Thymus (tissue), 11 donors: ENCODE data around the gene TAS1R3. TPM values are rescaled to one million over a fixed set of nuclear protein-coding genes. Genes with fewer than 3 reads are reported as not detected.

Experiments
- DNase-seq, 9 donors: peaks; one replicate each; pipeline ENCODE4 v3.0.0-alpha.2; 2013; ENCODE audit warnings: low spot score in 9 of 9, low read depth in 6 of 9, missing footprints in 1 of 9
- H3K27ac ChIP-seq, 2 donors: one replicate each; pipeline ENCODE4 v1.5.1; 2013; ENCODE audit warnings: control low read depth in 1 of 2, low read depth in 1 of 2, low read length in 1 of 2, mild to moderate bottlenecking in 1 of 2, moderate library complexity in 1 of 2
- H3K27me3 ChIP-seq, 2 donors: one replicate each; pipeline ENCODE4 v1.5.1; 2013; ENCODE audit warnings: low read length in 1 of 2; ENCODE audit not compliant: control insufficient read depth in 2 of 2, insufficient read depth in 1 of 2
- H3K36me3 ChIP-seq, 2 donors: one replicate each; pipeline ENCODE4 v1.5.1; 2013; ENCODE audit warnings: low read length in 1 of 2, mild to moderate bottlenecking in 1 of 2, moderate library complexity in 1 of 2; ENCODE audit not compliant: control insufficient read depth in 2 of 2, insufficient read depth in 2 of 2
- H3K4me1 ChIP-seq, 2 donors: one replicate each; pipeline ENCODE4 v1.5.1; 2013; ENCODE audit warnings: low read length in 2 of 2; ENCODE audit not compliant: control insufficient read depth in 2 of 2, insufficient read depth in 2 of 2
- H3K4me3 ChIP-seq, 2 donors: one replicate each; pipeline ENCODE4 v1.5.1; 2013; ENCODE audit warnings: low read length in 2 of 2, control low read depth in 1 of 2, mild to moderate bottlenecking in 1 of 2
- H3K9me3 ChIP-seq, 2 donors: one replicate each; pipeline ENCODE4 v1.5.1; 2013; ENCODE audit warnings: low read length in 1 of 2, mild to moderate bottlenecking in 1 of 2; ENCODE audit not compliant: control insufficient read depth in 2 of 2, insufficient read depth in 1 of 2
- WGBS: extraction: QIAGEN DNeasy Blood & Tissue Kit; methylation state at CpG from one replicate; pipeline ENCODE4 v1.1.7; 2013; 5-methylcytosine and 5-hydroxymethylcytosine counted together
- polyA plus RNA-seq: library from polyadenylated mRNA; stranded (reverse); fragments of 200-250 nt; gene quantifications from one replicate; pipeline ENCODE4 v1.2.3, GENCODE V29; 2013
- total RNA-seq: library from RNA; stranded (reverse); fragments of 120-200 nt; gene quantifications from one replicate; pipeline ENCODE4 v1.2.4, GENCODE V29; 2013
- donor health status: healthy.

TAS1R3 gene
- total and polyA plus RNA-seq, 2 donors: 0.19 to 0.37 TPM

DNA sequence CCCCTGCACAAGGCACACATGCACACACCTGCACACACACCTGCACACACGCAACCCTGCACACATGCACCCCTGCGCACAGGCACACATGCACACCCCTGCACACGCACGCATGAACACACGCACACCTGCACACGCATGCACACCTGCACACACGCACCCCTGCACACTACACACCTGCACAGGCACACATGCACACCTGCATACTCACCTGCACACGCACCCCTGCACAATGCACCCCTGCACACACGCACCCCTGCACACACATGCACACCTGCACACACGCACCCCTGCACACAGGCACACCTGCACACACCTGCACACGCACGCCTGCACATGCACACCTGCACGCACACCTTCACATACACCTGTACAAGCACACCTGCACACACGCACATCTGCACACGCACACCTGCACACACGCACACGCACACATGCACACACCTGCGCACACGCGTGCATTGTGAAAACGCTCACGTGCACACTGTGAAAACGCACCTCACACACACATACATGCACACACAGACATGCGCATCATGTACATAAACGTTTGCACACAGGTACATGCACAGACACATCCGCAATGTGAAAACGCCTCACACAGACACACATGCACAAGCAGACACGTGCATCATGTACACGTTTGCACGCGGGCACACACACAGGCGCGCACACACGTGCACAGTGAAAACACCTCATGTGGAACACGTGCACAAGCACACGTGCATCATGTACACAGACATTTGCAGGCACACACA lies 9.9 kb downstream of the TAS1R3 start:
- no peak for DNase-seq
- peaks cover 0 to 8% of the 10 kb centered on the region in 2 donors for H3K9me3 ChIP-seq
- no peak overlapping the region for H3K4me3 ChIP-seq
- H3K27ac ChIP-seq: no peak overlapping the region
- no peaks in the 10 kb centered on the region for H3K27me3 ChIP-seq
- H3K4me1 ChIP-seq: no peaks in the 10 kb centered on the region
- 96% methylated on average over 36 of the region's 36 CpGs for WGBS
- H3K36me3 ChIP-seq: peaks cover 11 to 47% of the 10 kb centered on the region in 2 donors

DNA sequence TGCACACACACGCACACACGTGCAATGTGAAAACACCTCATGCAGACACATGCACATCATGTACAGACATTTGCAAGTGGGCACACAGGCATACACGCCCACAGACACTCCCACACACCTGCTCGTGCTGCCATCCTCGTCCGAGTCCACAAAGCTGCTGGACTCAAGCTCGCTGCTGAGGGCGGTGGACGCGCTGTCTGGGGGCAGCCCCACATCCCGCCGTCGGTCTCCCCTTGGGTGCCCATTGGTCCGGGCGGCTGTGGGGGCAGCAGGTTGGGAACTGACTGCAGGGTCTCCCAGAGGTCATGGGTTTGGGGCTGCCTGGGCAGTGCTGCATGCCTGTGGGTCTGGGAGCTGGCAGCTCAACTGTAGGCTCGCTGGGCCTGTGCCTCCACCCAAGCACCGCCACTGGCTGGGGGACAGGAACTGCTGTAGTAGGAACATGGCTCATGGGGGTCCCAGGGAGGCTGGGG lies 10.5 kb downstream of the TAS1R3 start:
- Histone ChIP-seq H3K27me3 (no peaks in the 10 kb centered on the region), H3K36me3 (peaks cover 11 to 42% of the 10 kb centered on the region in 2 donors), H3K4me1 (no peaks in the 10 kb centered on the region), H3K9me3 (peaks cover 0 to 8% of the 10 kb centered on the region in 2 donors), H3K27ac (no peak overlapping the region), H3K4me3 (no peak overlapping the region)
- WGBS: 97% methylated on average over 17 of the region's 17 CpGs
- no peak for DNase-seq

DNA sequence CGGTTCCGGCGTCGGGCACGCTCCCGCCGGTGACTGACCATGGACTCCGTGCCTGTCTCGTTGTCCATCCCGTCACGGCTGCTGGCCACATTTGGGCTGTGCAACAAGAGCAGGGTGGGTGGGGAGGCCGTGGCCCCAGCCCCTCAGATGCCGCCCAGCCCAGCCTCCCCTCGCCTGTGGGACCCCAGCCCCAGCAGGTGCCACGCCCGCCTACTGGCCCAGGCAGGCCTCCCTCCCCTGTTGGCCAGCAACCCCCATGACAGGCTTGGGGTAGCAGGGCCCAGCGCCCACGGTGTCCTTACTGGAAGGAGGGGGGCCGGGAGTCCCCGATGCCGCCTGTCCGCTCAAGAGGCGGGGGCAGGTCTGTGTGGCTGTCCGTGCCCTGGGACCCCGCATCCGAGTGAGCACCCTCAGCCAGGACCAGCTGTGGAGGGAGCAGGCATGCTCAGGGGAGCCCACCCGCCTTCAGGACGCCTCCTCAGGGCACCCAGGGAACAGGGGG lies 11.0 kb downstream of the TAS1R3 start:
- peaks cover 11 to 42% of the 10 kb centered on the region in 2 donors for H3K36me3 ChIP-seq
- no peak overlapping the region for H3K27ac ChIP-seq
- 98% methylated on average over 28 of the region's 28 CpGs for WGBS
- DNase-seq: no peak
- H3K4me1 ChIP-seq: no peaks in the 10 kb centered on the region
- H3K27me3 ChIP-seq: no peaks in the 10 kb centered on the region
- no peak overlapping the region for H3K4me3 ChIP-seq
- H3K9me3 ChIP-seq: peaks cover 0 to 8% of the 10 kb centered on the region in 2 donors

- Histone ChIP-seq H3K27ac (no peak overlapping the region), H3K36me3 (peaks cover 11 to 39% of the 10 kb centered on the region in 2 donors), H3K27me3 (peaks cover 0 to 2% of the 10 kb centered on the region in 2 donors), H3K9me3 (peaks cover 0 to 8% of the 10 kb centered on the region in 2 donors), H3K4me1 (peaks cover 0 to under 1% of the 10 kb centered on the region in 2 donors), H3K4me3 (no peak overlapping the region)
- 96% methylated on average over 18 of the region's 18 CpGs for WGBS
- DNase-seq: no peak
These were observed 11.6 kb downstream of the TAS1R3 start for GRCh38 chr1:1342584-1343115.

GRCh38 chr1:1343811-1344421 lies 12.8 kb downstream of the TAS1R3 start:
- no peak overlapping the region for H3K4me3 ChIP-seq
- DNase-seq: no peak
- H3K9me3 ChIP-seq: peaks cover 0 to 8% of the 10 kb centered on the region in 2 donors
- no peak overlapping the region for H3K27ac ChIP-seq
- peaks cover 0 to 12% of the 10 kb centered on the region in 2 donors for H3K27me3 ChIP-seq
- 95% methylated on average over 24 of the region's 24 CpGs for WGBS
- peaks cover 0 to 8% of the 10 kb centered on the region in 2 donors for H3K4me1 ChIP-seq
- peaks cover 6 to 26% of the 10 kb centered on the region in 2 donors for H3K36me3 ChIP-seq

GRCh38 chr1:1344655-1345361 lies 13.7 kb downstream of the TAS1R3 start:
- H3K27ac ChIP-seq: no peak overlapping the region
- WGBS: 94% methylated on average over 15 of the region's 15 CpGs

GRCh38 chr1:1345384-1345783 lies 14.3 kb downstream of the TAS1R3 start:
- Histone ChIP-seq H3K27me3 (peaks cover 0 to 12% of the 10 kb centered on the region in 2 donors), H3K4me1 (peaks cover 0 to 8% of the 10 kb centered on the region in 2 donors), H3K9me3 (peaks cover 0 to 7% of the 10 kb centered on the region in 2 donors), H3K27ac (no peak overlapping the region), H3K36me3 (peaks cover under 1 to 12% of the 10 kb centered on the region in 2 donors), H3K4me3 (no peak overlapping the region)
- 96% methylated on average over 16 of the region's 16 CpGs for WGBS
- no peak for DNase-seq

More at GRCh38 chr1:1344655-1345361, 13.7 kb downstream of the TAS1R3 start:
- no peak for DNase-seq
- H3K36me3 ChIP-seq: peaks cover 3 to 18% of the 10 kb centered on the region in 2 donors
- H3K27me3 ChIP-seq: peaks cover 0 to 12% of the 10 kb centered on the region in 2 donors
- H3K4me1 ChIP-seq: peaks cover 0 to 8% of the 10 kb centered on the region in 2 donors
- H3K4me3 ChIP-seq: no peak overlapping the region
- peaks cover 0 to 8% of the 10 kb centered on the region in 2 donors for H3K9me3 ChIP-seq

GRCh38 chr1:1345860-1346500 lies 14.9 kb downstream of the TAS1R3 start:
- H3K27ac ChIP-seq: no peak overlapping the region
- H3K27me3 ChIP-seq: peaks cover 0 to 12% of the 10 kb centered on the region in 2 donors
- H3K4me1 ChIP-seq: peaks cover 0 to 8% of the 10 kb centered on the region in 2 donors
- peaks cover 0 to 1% of the 10 kb centered on the region in 2 donors for H3K9me3 ChIP-seq
- no peak for DNase-seq
- H3K4me3 ChIP-seq: no peak overlapping the region
- peaks cover 0 to 7% of the 10 kb centered on the region in 2 donors for H3K36me3 ChIP-seq
- WGBS: 98% methylated on average over 12 of the region's 12 CpGs
